Activated T-cell treated with anti-CD3 and anti-CD28 coated beads, Interleukin-2, amount 50 U/mL, for 4 hours (primary cell): ENCODE data around the gene AP1S1. TPM values are rescaled to one million over a fixed set of nuclear protein-coding genes. Genes with fewer than 3 reads are reported as not detected.
"Not testable (repeated sequence)": the region's sequence is repeated elsewhere in the genome, so short reads cannot be mapped to it uniquely, and the experiment has no call there.

Source experiments
- ATAC-seq, 2 donors: fragments of 200-7000 bp; cut with Tn5 transposase; one replicate each; pipeline ENCODE4 v1.10.0; 2021
- DNase-seq: peaks from one replicate; pipeline ENCODE4 v3.0.0-alpha.2; 2020
- H3K27me3 Mint-ChIP-seq: one replicate; pipeline ENCODE4 v1.8.0; 2021; ENCODE audit warnings: low read depth, mixed read lengths
- H3K36me3 Mint-ChIP-seq: one replicate; pipeline ENCODE4 v1.8.0; 2022; ENCODE audit warnings: mixed read lengths; ENCODE audit not compliant: insufficient read depth
- H3K4me1 Mint-ChIP-seq: one replicate; pipeline ENCODE4 v1.8.0; 2021; ENCODE audit warnings: low read depth, mixed read lengths
- H3K4me3 Mint-ChIP-seq: one replicate; pipeline ENCODE4 v1.8.0; 2021; ENCODE audit warnings: mild to moderate bottlenecking, moderate library complexity, mixed read lengths
- H3K9me3 Mint-ChIP-seq: one replicate; pipeline ENCODE4 v1.8.0; 2021; ENCODE audit warnings: mixed read lengths
- total RNA-seq, 3 donors: library from RNA; stranded (reverse); gene quantifications; one replicate each; pipeline ENCODE4 v1.2.1, GENCODE V29; 2021

AP1S1 gene
- total RNA-seq, 3 donors from 2014 or later, result 27.6 to 32.9 (median 28.3) TPM

- H3K4me3 Mint-ChIP-seq, result peak overlapping the region; percentile 75
- not testable (repeated sequence) for ATAC-seq
Observed at GRCh38 chr7:101203740-101204738, 49.8 kb downstream of the AP1S1 start.

GRCh38 chr7:101205901-101206664 lies 51.8 kb downstream of the AP1S1 start:
- no peak for ATAC-seq
- peaks cover 16% of the 10 kb centered on the region for H3K27me3 Mint-ChIP-seq
- H3K4me1 Mint-ChIP-seq, result peaks cover 9% of the 10 kb centered on the region
- no peaks in the 10 kb centered on the region for H3K9me3 Mint-ChIP-seq
- no peak for DNase-seq
- no peak overlapping the region for H3K4me3 Mint-ChIP-seq
- peaks cover 10% of the 10 kb centered on the region for H3K36me3 Mint-ChIP-seq

More at GRCh38 chr7:101203740-101204738, 49.8 kb downstream of the AP1S1 start:
- Mint-ChIP-seq H3K27me3 (peaks cover 28% of the 10 kb centered on the region), H3K4me1 (peaks cover 13% of the 10 kb centered on the region)
- H3K9me3 Mint-ChIP-seq, H3K36me3 Mint-ChIP-seq, DNase-seq: not testable (repeated sequence)

GRCh38 chr7:101206665-101207042 lies 52.4 kb downstream of the AP1S1 start:
- H3K4me3 Mint-ChIP-seq, result no peak overlapping the region
- H3K9me3 Mint-ChIP-seq, result no peaks in the 10 kb centered on the region
- peaks cover 10% of the 10 kb centered on the region for H3K36me3 Mint-ChIP-seq
- no peak for DNase-seq
- peaks cover 9% of the 10 kb centered on the region for H3K4me1 Mint-ChIP-seq
- ATAC-seq, result no peak
- H3K27me3 Mint-ChIP-seq, result peaks cover 10% of the 10 kb centered on the region

- no peak for DNase-seq
- no peak for ATAC-seq
- H3K36me3 Mint-ChIP-seq, result peaks cover 10% of the 10 kb centered on the region
- H3K9me3 Mint-ChIP-seq, result no peaks in the 10 kb centered on the region
- peaks cover 8% of the 10 kb centered on the region for H3K27me3 Mint-ChIP-seq
- peaks cover 9% of the 10 kb centered on the region for H3K4me1 Mint-ChIP-seq
- no peak overlapping the region for H3K4me3 Mint-ChIP-seq
Observed at GRCh38 chr7:101207459-101207858, 53.2 kb downstream of the AP1S1 start.

- H3K27me3 Mint-ChIP-seq, result peaks cover under 1% of the 10 kb centered on the region
- ATAC-seq (no peak), DNase-seq (no peak)
- peaks cover 3% of the 10 kb centered on the region for H3K4me1 Mint-ChIP-seq
- H3K4me3 Mint-ChIP-seq, result no peak overlapping the region
- H3K9me3 Mint-ChIP-seq, result no peaks in the 10 kb centered on the region
- H3K36me3 Mint-ChIP-seq, result peaks cover 10% of the 10 kb centered on the region
Observed at GRCh38 chr7:101208794-101209193, 54.5 kb downstream of the AP1S1 start.

GRCh38 chr7:101210143-101210542 lies 55.9 kb downstream of the AP1S1 start:
- Mint-ChIP-seq H3K4me3 (no peak overlapping the region), H3K36me3 (peaks cover 14% of the 10 kb centered on the region), H3K4me1 (no peaks in the 10 kb centered on the region), H3K27me3 (no peaks in the 10 kb centered on the region), H3K9me3 (no peaks in the 10 kb centered on the region)
- DNase-seq (no peak), ATAC-seq (no peak)

Other genes starting within 250 kb of the AP1S1 start
- gene MUC3A, start 204.9 kb upstream of the AP1S1 start, total RNA-seq, result under 1 TPM in 1 of 3 donors, not detected in 2; 0.16 TPM
- gene MUC12, start 184.9 kb upstream of the AP1S1 start, total RNA-seq, result under 1 TPM; 0.16 to 0.20 (median 0.19) TPM
- not detected for gene MUC17, start 134.4 kb upstream of the AP1S1 start, total RNA-seq
- gene TRIM56, start 69.0 kb upstream of the AP1S1 start, total RNA-seq, result 10 to 100 TPM; 23.9 to 26.8 (median 24.2) TPM
- under 1 TPM; 0.18 to 0.46 (median 0.33) TPM for gene SERPINE1, start 27.4 kb upstream of the AP1S1 start, total RNA-seq
- not detected for gene VGF, start 11.1 kb downstream of the AP1S1 start, total RNA-seq
- not detected for gene NAT16, start 25.8 kb downstream of the AP1S1 start, total RNA-seq
- gene MOGAT3, start 46.6 kb downstream of the AP1S1 start, total RNA-seq, result not detected
- gene PLOD3, start 63.1 kb downstream of the AP1S1 start, total RNA-seq, result 10 to 100 TPM; 30.1 to 38.9 (median 33.2) TPM
- 10 to 100 TPM; 50.4 to 55.0 (median 53.2) TPM for gene ZNHIT1, start 63.7 kb downstream of the AP1S1 start, total RNA-seq
- 10 to 100 TPM; 15.6 to 18.5 (median 17.6) TPM for gene CLDN15, start 83.3 kb downstream of the AP1S1 start, total RNA-seq
- 100 to 1,000 TPM; 126 to 148 (median 136) TPM for gene FIS1, start 90.6 kb downstream of the AP1S1 start, total RNA-seq
- gene IFT22, start 167.3 kb downstream of the AP1S1 start, total RNA-seq, result 10 to 100 TPM in 1 of 3 donors, 1 to 10 TPM in 2; 7.7 to 10.7 (median 8.3) TPM
- under 1 TPM in 1 of 3 donors, not detected in 2; 0.05 TPM for gene COL26A1, start 208.4 kb downstream of the AP1S1 start, total RNA-seq